H1 (cell line): ENCODE measurements around the gene ZNF362. TPM values are rescaled to one million over a fixed set of nuclear protein-coding genes. Genes with fewer than 3 reads are reported as not detected.

Experiments used
- MAFK ChIP-seq: IDR thresholded peaks from 2 replicates; pipeline ENCODE4 v1.6.1; 2012; ENCODE audit warnings: low read depth, mild to moderate bottlenecking, improper control_type of control experiment, low read length
- SRF ChIP-seq: IDR thresholded peaks from 2 replicates; pipeline ENCODE4 v1.6.1; 2011; ENCODE audit warnings: mild to moderate bottlenecking, low read depth, low read length, moderate library complexity
- polyA plus RNA-seq, 7 experiments: library from polyadenylated mRNA; depleted of rRNA in 3 of 7; stranded (reverse) in 5 of 7; unstranded in 2 of 7; fragments of >200 nt in 5 of 7; fragments of 200-250 nt in 2 of 7; gene quantifications; 1 replicate in 5 of 7; 2 replicates in 1 of 7; 4 replicates in 1 of 7; pipeline versions ENCODE4 v1.2.1 to v1.2.3, GENCODE V29; 2011 to 2013; ENCODE audit warnings: missing spikeins in 2 of 7, mixed read lengths in 2 of 7
- total RNA-seq: library from RNA; stranded (reverse); fragmentation: NEBNext Ultra II Directional; extraction: Animal tissue kit (Norgen Biotek cat#: 25700); gene quantifications from 2 replicates; pipeline ENCODE4 v1.2.1, GENCODE V29; 2021

Gene ZNF362
- total and polyA plus RNA-seq, 2 of the 8 experiments (the other 6 are each of a cell fraction or from before 2014, with no cell fraction given): 24.2 to 27.8 TPM

DNA sequence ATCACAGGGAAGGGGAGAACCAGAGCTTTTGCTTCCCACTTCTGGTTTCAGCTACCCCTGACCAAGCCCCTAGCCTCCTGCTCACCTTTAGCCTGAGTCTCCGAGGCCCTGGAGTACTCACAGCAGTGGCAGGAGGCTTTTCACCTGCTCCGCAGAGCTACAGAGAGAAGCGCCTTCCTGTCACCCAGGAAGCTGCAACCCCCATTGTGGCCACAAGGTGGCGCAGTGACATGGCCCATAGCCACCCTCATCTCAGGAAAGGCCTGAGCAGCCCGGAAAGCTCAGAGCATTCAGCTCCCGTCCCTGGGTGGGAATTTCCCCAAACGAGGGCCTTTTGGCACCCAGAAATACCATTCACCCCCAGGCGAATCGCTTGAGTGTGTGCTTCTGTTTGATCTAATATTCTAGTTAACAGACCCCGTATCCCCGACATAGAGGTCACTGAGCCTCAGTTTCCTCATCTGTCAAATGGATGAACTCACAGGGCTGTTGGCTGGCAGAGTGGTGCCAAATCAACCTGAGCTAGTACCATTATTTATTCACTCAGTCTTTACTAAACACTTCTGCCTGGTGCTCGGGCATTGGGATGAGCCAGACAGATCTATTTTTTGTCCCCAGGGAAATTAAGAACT, 39.3 kb downstream of the ZNF362 start (continued):
- TF ChIP-seq SRF: 0 out of 2 replicates have a peak, but pooled peaks have one; percentile 8
- TF ChIP-seq MAFK: no peak
